MCF 10A (cell line): Measurements from ENCODE around the gene ARL6. TPM values are rescaled to one million over a fixed set of nuclear protein-coding genes. Genes with fewer than 3 reads are reported as not detected.

Experiments
- BruUV-seq: library from RNA; stranded (reverse); fragments of 400-500 nt; replicated peaks from 2 replicates; lab custom pipeline; 2021; lab: Mats Ljungman, UMichigan
- CTCF ChIA-PET: fragments of 300-600 bp; sonication (Branson Sonifier 250); formaldehyde crosslinking; extraction: SDS; loops from one replicate; lab custom pipeline; 2021; ENCODE audit warnings: antibody characterized with exemption, inconsistent platforms; lab: Yijun Ruan, JAX
- POLR2A ChIA-PET: fragments of 300-600, 350-650 bp; sonication (Branson Sonifier 250); formaldehyde crosslinking; extraction: SDS; loops from one replicate; lab custom pipeline; 2020; ENCODE audit warnings: antibody characterized with exemption, inconsistent platforms; lab: Yijun Ruan, JAX
- DNase-seq: peaks from one replicate; pipeline ENCODE4 v3.0.0-alpha.2; 2018; ENCODE audit not compliant: unreplicated experiment
- H3K27ac Mint-ChIP-seq: one replicate; pipeline ENCODE4 v1.8.0; 2022; ENCODE audit warnings: mild to moderate bottlenecking, low read depth, mixed read lengths; ENCODE audit not compliant: unreplicated experiment
- H3K27me3 Mint-ChIP-seq: one replicate; pipeline ENCODE4 v1.8.0; 2022; ENCODE audit warnings: mixed read lengths; ENCODE audit not compliant: insufficient read depth, unreplicated experiment
- H3K36me3 Mint-ChIP-seq: one replicate; pipeline ENCODE4 v1.8.0; 2022; ENCODE audit warnings: mild to moderate bottlenecking, moderate library complexity, mixed read lengths; ENCODE audit not compliant: insufficient read depth, unreplicated experiment
- H3K4me1 Mint-ChIP-seq: one replicate; pipeline ENCODE4 v1.8.0; 2022; ENCODE audit warnings: mixed read lengths; ENCODE audit not compliant: insufficient read depth, unreplicated experiment
- H3K4me3 Mint-ChIP-seq: one replicate; pipeline ENCODE4 v1.8.0; 2022; ENCODE audit warnings: mild to moderate bottlenecking, moderate library complexity, mixed read lengths; ENCODE audit not compliant: unreplicated experiment
- H3K9me3 Mint-ChIP-seq: one replicate; pipeline ENCODE4 v1.8.0; 2022; ENCODE audit warnings: mixed read lengths; ENCODE audit not compliant: unreplicated experiment
- CTCF ChIP-seq: fragments of 200-600 bp; IDR thresholded peaks from one replicate; pipeline ENCODE4 v1.8.0; 2022; ENCODE audit warnings: antibody characterized with exemption, mild to moderate bottlenecking; ENCODE audit not compliant: unreplicated experiment
- intact Hi-C: fragments of 100-400 bp; cut with micrococcal nuclease; formaldehyde crosslinking; loops from 2 replicates; pipeline ENCODE4 v1.14.1; 2022
- total RNA-seq: library from RNA; stranded (reverse); gene quantifications from 2 replicates; pipeline ENCODE4 v1.2.3, GENCODE V29; 2022

Gene ARL6
- total RNA-seq, 1 experiment from 2014 or later, result 4.7 TPM

DNA sequence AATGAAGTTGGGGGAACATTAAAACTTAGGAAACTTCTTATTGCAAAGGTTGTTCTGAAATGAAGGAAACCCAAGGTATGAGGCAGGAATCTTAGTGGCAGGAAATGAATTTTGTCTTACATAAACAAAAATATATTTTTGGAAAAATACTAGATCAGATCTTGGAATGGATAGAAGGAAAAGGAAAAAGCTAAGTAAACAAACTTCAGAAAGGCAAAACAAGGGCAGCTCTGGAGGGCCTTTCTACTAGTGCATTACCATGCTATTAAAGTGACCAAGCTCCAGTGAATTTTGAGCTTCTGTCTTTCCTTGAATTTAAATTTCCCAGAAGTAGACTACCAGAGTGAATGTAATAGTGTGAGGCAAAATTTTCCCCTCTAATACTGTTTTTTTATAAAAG, 13.6 kb downstream of the ARL6 start:
- CTCF ChIA-PET, result interaction anchor here (0.6 to 1.2 kb wide), 2 partner anchors 16 to 245 kb away, joined by 4 read pairs; no protein-coding TSS in a partner anchor
- Mint-ChIP-seq H3K27ac (no peak overlapping the region), H3K4me3 (no peak overlapping the region), H3K4me1 (no peaks in the 10 kb centered on the region), H3K9me3 (no peaks in the 10 kb centered on the region), H3K27me3 (no peaks in the 10 kb centered on the region), H3K36me3 (no peaks in the 10 kb centered on the region)
- no TSS peak for BruUV-seq
- intact Hi-C loops, result no loop called here
- POLR2A ChIA-PET, result interaction anchor here (0.5 to 1.6 kb wide), 2 partner anchors 13 to 29 kb away, joined by 3 to 8 read pairs; partner anchors contain the start of gene ARL6
- no peak for TF ChIP-seq CTCF
- no peak for DNase-seq

- H3K4me1 Mint-ChIP-seq, result no peaks in the 10 kb centered on the region
- no peak overlapping the region for H3K4me3 Mint-ChIP-seq
- peak; percentile 70 for DNase-seq
- intact Hi-C loops, result loop anchor here (1.0 kb wide), 2 partner anchors 147 to 230 kb away; no protein-coding TSS in a partner anchor
- no peak overlapping the region for H3K27ac Mint-ChIP-seq
- no peaks in the 10 kb centered on the region for H3K27me3 Mint-ChIP-seq
- POLR2A ChIA-PET, result interaction anchor here (0.6 kb wide), 1 partner anchor 220 kb away, joined by 3 read pairs; no protein-coding TSS in a partner anchor
- peak; percentile 65 for TF ChIP-seq CTCF
- no TSS peak for BruUV-seq
- CTCF ChIA-PET, result interaction anchor here (0.6 to 4.8 kb wide), 16 partner anchors 10 to 1177 kb away, joined by 3 to 84 read pairs (median 4); no protein-coding TSS in a partner anchor
- H3K36me3 Mint-ChIP-seq, result peaks cover 9% of the 10 kb centered on the region
- no peaks in the 10 kb centered on the region for H3K9me3 Mint-ChIP-seq
Measured at GRCh38 chr3:97793420-97794019, 29.0 kb downstream of the ARL6 start.

DNA sequence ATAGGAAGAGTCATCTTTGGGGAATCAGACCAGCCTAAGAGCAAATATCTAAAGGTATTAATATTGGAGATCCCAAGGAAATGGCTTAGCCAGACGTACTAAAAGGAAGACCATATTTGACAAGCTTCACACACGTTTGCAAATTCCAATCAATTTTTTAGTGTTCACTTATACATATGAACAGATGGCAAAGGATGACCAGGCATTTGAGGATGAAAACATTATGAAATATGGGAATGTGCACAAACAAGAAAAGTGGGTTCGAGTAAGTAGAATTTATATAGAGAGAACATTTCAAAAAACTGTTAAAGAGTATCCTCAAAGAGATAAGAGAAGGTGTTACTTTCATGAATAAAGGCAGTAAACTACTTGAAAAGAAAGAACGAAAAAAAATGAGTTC, 31.4 kb downstream of the ARL6 start:
- no TSS peak for BruUV-seq
- no peak overlapping the region for H3K27ac Mint-ChIP-seq
- TF ChIP-seq CTCF, result no peak
- no peaks in the 10 kb centered on the region for H3K4me1 Mint-ChIP-seq
- H3K4me3 Mint-ChIP-seq, result no peak overlapping the region
- intact Hi-C loops, result no loop called here
- H3K9me3 Mint-ChIP-seq, result no peaks in the 10 kb centered on the region
- CTCF ChIA-PET, result interaction anchor here (1.2 to 4.8 kb wide), 3 partner anchors 179 to 242 kb away, joined by 3 to 84 read pairs (median 3); no protein-coding TSS in a partner anchor
- H3K27me3 Mint-ChIP-seq, result no peaks in the 10 kb centered on the region
- POLR2A ChIA-PET, result no interaction called here
- DNase-seq, result no peak
- H3K36me3 Mint-ChIP-seq, result peaks cover 9% of the 10 kb centered on the region

GRCh38 chr3:97804471-97804870, 39.9 kb downstream of the ARL6 start:
- H3K4me3 Mint-ChIP-seq, result no peak overlapping the region
- ChIA-PET CTCF (interaction anchor here (0.6 to 1.9 kb wide), 5 partner anchors 9 to 234 kb away, joined by 3 to 5 read pairs (median 4); no protein-coding TSS in a partner anchor), POLR2A (interaction anchor here (1.5 kb wide), 1 partner anchor 10 kb away, joined by 4 read pairs; no protein-coding TSS in a partner anchor)
- no peaks in the 10 kb centered on the region for H3K36me3 Mint-ChIP-seq
- no peak overlapping the region for H3K27ac Mint-ChIP-seq
- no peaks in the 10 kb centered on the region for H3K27me3 Mint-ChIP-seq
- peaks cover 1% of the 10 kb centered on the region for H3K4me1 Mint-ChIP-seq
- intact Hi-C loops, result no loop called here
- peaks cover 2% of the 10 kb centered on the region for H3K9me3 Mint-ChIP-seq
- BruUV-seq, result no TSS peak
- DNase-seq, result no peak
- no peak for TF ChIP-seq CTCF
